Stimulated activated CD8-positive, alpha-beta memory T cell treated with anti-CD3 and anti-CD28 coated beads, Interleukin-12 subunit alpha, Interleukin-12 subunit beta, amount 100 ng/mL, for 1 hour (primary cell): Measurements from ENCODE around the gene PTPMT1.
"Not testable (repeated sequence)": the region's sequence is repeated elsewhere in the genome, so short reads cannot be mapped to it uniquely, and the experiment has no call there.

Experiments used
- DNase-seq: peaks from one replicate; pipeline ENCODE4 v3.0.0-alpha.2; 2020; ENCODE audit warnings: low read depth

Gene PTPMT1

DNA sequence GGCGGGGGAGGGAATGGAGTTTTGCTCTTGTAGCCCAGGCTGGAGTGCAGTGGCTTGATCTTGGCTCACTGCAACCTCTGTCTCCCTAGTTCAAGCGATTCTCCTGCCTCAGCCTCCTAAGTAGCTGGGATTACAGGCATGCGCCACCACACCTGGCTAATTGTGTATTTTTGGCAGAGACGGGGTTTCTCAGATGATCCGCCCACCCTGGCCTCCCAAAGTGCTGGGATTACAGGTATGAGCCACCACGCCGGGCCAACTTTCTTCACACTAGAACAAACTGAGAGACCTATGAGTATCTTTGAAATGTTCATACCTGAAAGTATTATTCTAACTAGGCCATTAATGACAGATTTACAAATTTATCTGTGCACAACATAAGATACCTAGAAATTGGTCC, 19.1 kb upstream of the PTPMT1 start:
- DNase-seq = not testable (repeated sequence)

DNA sequence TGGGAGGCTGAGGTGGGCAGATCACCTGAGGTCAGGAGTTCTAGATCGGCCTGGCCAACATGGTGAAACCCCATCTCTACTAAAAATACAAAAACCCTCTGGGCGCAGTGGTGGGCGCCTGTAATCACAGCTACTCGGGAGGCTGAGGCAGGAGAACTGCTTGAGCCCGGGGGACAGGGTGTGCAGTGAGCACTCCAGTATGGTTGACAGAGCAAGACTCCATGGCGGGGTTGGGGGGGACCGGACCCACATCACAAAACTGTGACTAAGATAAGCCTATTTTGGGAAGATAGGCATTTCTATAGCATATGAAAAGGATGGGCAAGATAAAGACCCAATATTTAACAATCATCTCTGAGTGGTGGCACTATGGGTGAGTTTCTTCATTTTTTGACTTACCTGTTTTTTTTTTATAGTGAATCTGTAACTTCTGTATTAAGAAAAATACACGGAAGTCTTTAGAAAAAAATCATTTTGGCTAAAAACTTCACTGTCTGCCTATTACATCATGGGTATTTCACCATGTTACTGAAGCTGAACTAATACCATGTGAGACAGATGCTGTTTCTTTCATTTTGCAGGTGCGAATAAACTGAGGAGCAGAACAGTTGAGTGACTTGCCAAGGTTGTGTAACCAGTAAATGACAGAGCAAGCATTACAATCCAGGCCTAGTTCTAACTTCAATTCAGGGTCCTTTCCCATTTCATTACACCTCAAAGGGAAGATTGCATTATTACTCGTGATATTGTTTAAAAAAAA, 14.9 kb upstream of the PTPMT1 start:
- DNase-seq = no peak

DNA sequence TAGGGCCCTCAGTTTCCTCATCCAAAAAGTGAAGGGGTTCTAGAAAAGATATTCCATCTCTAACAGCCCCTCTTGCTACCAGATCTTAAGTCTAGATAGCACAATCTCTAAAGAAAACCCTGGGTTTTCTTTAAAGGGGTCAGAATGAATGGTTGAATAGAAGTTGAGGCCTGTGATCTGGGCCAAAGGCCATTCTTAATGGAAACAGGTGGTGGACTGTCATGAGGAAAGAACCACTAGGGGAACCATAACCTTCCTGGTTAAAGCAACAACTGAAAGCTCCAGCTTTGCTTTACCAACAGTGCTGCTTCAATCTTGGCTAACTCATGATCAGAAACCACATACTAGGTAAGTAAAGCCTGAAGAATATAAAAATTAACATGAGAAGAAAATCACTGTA, 14.3 kb upstream of the PTPMT1 start:
- DNase-seq = no peak

DNA sequence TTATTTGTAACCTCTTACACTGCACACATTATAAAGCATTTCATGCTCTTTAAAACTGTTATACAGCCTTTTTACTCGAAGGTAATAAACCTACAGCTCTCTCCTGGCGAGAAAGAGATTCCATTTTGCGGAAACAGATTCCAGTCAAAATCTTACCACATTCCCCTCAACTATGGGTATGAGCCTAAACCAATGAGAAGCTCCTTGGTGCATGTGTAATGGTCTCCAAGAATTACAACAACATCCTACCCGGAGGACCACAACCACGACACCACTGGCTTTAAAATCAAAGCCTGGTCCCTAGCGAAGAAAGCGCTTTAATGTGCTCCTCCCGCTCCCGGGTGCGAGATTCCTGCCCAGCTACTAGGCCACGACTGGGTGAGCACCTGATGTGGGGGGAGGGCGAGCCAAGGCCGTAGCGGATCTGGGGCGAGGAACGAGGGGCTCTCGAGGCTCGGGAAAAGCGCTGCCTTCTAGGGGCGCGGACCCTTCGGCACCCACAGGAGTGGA, 13.3 kb upstream of the PTPMT1 start:
- no peak for DNase-seq

DNA sequence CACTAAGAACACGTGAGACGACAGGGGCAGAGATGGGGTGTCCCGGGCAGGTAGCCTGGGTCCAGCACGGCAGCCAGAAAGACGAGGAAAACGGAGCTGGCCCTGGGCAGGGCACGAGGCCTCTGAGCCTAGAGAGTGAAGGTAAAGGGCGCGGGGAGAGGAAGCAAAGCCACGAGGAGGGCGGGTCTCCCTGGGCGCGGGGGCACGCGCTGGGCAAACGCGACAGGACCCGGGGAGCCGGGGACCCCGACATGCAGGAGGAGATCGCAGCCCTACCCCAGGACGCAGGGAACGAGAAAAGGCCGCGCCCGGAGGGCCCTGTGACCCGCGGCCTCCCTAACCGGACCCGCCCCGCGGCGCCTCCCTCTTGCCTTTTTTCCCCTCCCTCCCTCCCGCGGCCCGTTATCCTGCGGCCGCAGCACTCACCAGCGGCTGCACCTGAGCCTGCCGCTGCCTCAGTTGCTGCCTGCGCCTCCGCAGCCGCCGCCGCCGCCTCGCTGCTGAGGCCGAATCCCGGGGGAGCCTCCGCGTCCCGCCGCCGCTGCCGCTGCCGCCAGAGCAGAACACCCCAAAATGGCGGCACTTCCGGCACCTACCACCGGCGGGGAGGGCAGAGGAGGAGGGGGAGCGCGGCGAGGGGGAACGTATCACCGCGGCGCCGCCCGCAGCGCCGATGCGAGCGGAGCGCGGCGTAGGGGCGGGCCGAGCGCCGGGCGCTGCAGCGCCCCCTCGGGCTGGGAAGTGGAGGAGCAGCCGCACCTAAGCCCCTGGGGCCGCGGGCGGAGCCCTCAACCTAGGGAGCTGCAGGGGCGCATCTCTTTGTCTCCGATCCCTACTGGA, 12.6 kb upstream of the PTPMT1 start, which contains the start of gene CELF1:
Gene CELF1 (minus strand): TSS at position 567 of the 840 bp plus-strand sequence. CDS start 53,609 bp downstream, outside the sequence.
- peak; percentile 86 for DNase-seq

DNA sequence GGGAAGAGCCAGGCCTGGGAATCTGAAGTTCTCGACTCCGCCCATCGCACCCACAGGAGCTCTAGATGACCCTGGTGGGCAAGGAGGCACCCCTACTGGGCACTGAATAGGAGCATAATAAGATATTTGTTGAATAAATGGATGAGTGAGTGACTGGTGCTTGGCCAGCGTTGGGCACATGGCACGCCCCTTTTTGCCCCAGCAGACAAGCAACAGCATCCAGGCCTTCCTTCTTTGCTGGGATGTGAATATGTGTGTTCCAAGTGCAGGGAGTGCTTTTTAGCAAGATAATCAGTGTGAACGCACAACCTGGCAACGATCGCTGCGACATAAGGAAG, 12.0 kb upstream of the PTPMT1 start:
- no peak for DNase-seq

DNA sequence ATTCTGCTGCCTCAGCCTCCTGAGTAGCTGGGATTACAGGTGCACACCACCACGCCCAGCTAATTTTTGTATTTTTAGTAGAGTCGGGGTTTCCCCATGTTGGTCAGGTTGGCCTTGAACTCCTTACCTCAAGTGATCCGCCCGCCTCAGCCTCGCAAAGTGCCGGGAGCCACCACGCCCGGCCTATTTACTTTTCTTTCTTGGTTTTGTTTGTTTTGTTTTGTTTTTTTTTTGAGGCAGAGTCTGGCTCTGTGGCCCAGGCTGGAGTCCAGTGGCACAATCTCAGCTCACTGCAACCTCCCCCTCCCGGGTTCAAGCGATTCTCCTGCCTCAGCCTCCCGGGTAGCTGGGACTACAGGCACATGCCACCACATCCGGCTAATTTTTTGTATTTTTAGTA, 8.4 kb upstream of the PTPMT1 start:
- DNase-seq = not testable (repeated sequence)

DNA sequence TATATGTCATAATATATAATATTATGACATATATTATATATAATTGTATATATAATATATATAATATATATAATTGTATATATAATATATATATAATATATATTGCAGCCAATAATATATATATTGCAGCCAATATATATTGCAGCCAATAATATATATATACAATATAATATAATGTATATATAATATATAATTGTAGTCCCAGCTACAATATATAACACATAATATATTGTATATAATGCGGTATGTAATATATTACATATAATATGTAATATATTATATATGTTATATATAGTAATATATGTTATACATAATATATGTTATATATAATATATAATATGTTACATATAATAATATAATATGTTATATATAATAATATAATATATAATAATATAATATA, 6.7 kb upstream of the PTPMT1 start:
- no peak for DNase-seq

DNA sequence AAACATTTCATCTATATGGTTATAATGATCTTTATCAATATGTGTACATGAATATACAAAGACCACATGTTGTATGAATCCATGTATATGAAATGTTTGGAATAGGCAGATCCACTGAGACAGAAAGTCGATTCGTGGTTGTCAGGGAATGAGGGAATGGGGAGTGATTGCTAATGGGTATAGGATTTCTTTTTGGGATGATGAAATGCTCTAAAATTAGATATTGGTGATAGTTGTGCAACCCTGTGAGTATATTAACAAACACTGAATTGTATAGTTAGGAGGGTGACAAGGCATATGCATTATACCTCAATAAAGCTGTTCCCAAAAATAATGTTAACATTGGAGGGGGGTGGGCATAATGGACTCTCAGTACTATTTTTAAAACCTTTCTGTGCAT, 5.0 kb upstream of the PTPMT1 start:
- no peak for DNase-seq

DNA sequence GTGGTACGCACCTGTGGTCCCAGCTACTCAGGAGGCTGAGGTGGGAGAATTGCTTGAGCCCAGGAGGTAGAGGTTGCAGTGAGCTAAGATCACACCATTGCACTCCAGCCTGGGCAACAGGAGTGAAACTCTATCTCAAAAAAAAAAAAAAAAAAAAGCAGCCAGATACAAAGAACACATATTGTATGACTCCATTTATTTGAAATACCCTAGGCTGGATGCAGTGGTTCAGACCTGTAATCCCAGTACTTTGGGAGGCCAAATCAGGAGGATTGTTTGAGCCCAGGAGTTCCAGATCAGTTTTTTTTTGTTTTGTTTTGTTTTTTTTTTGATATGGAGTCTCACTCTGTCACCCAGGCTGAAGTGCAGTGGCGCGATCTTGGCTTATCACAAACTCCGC, 3.0 kb upstream of the PTPMT1 start:
- DNase-seq = not testable (repeated sequence)

DNA sequence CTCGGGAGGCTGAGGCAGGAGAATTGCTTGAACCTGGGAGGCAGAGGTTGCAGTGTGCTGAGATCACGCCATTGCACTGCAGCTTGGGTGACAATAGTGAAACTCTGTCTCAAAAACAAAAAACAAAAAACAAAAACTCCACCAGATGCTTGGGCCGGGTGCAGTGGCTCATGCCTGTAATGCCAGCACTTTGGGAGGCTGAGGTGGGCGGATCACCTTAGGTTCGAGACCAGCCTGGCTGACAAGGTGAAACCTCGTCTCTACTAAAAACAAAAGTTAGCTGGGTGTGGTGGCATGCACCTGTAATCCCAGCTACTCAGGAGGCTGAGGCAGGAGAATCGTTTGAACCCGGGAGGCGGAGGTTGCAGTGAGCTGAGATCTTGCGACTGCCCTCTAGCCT, 1.0 kb upstream of the PTPMT1 start:
- DNase-seq = not testable (repeated sequence)

DNA sequence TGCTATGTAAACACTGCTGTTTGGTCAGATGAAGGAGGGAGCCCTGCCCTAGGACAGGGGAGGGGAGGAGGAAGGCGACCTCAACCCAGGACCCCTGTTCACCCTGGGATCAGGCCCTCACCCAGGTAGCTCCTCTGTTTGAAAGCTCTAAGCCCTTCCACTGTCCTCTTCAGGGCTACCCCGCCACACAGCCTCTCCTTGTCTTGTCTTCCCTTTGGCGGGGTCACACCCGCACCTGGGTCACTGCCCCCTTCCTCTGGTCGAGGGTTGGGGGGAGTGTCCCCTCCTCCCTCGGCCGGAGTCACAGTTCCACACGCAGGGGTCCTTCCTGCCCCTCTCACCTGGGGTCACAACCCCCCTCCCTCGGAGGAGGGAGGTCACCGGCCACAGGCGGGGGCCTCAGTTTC, 463 bp upstream of the PTPMT1 start:
- DNase-seq = no peak

DNA sequence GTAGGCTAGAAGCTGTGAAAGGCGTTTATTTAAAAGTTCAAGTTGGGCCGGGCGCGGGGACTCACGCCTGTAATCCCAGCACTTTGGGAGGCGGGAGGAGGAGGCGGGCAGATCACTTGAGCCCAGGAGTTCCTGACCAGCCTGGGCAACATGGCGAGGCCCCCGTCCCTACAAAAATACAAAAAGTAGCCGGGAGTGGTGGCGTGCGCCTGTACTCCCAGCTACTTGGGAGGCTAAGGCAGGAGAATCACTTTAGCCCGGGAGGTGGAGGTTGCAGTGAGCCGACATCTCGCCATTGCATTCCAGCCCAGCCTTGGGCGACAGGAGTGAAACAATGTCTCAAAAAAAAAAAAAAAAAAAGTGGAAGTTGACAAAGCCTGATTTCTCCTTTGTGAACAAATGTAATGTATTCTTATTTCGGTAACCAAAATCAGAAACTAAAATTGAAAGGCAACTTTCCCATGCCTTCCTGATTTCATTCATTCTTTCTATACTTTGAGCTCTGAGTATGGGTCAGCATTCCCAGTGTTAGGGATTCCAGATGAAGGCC, 825 bp downstream of the PTPMT1 start:
- DNase-seq = no peak

DNA sequence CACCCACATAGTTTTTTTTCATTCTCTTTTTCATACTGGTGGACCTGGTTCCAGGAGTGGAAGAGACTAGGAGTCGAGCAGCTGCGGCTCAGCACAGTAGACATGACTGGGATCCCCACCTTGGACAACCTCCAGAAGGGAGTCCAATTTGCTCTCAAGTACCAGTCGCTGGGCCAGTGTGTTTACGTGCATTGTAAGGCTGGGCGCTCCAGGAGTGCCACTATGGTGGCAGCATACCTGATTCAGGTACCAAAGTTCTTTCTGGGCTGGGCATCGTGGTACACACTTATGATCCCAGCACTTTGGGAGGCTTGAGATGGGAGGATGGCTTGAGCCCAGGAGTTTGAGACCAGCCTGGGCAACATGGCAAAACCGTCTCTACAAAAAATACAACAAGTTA, 4.2 kb downstream of the PTPMT1 start:
- no peak for DNase-seq

DNA sequence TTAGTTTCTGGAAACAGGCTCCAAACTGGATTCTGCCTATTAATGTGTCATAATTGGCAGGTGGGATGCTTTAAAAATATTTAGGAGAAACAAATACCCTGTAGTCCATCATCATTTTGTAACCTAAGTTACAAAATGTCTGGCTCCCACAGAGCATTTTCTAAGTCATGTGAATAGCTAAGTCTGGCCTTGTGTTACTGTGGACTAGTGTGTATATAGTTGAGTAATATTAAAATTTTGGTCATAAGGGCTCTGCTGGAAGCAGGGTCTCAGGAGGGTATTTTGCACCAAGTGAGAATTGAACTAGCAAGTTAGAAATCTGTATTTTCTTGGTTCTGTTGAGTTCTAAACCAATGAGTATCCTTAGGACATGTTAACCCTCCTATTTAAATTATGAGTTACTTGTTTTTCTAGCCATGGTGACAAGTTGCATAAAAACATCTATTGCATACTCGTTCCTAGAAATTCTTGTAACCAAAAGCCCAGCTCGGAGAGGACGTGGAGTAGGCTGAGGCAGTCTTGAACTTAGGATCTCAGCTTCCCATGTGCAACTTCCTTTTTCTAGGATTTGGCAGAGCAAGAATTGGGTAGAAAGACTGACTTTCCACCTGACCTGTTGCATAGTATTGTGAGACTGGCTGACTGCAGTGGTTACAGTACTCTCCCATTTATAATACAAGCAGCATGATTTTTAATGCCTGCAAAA, 5.4 kb downstream of the PTPMT1 start:
- DNase-seq = no peak

DNA sequence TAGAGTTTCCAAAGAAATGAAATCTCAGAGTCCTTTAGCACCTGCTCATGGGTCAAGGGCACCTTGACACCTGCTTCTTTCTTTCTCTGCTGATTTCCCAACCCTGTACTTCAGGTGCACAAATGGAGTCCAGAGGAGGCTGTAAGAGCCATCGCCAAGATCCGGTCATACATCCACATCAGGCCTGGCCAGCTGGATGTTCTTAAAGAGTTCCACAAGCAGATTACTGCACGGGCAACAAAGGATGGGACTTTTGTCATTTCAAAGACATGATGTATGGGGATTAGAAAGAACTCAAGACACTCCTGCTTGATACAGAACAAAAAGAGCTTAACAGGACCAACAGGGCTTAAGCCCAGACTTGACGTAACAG, 5.9 kb downstream of the PTPMT1 start:
- DNase-seq = no peak

DNA sequence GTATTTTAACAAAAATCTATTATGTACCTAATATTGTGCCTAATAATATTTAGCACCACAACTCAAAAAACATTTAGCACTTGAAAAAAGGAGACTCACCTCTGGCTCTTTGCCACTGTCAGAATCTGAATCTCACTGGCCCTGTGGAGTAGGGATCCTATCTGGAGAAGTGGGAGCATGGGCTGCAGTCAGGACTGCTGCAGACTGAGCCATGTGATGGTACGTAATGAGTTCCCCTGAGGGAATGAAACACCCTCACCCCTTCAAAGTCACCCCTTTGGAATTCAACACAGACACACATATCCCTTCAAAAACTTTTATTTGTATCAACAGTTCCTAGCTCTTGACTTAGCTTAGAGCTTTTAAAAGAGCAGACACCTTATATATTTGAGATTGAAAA, 6.5 kb downstream of the PTPMT1 start:
- no peak for DNase-seq

DNA sequence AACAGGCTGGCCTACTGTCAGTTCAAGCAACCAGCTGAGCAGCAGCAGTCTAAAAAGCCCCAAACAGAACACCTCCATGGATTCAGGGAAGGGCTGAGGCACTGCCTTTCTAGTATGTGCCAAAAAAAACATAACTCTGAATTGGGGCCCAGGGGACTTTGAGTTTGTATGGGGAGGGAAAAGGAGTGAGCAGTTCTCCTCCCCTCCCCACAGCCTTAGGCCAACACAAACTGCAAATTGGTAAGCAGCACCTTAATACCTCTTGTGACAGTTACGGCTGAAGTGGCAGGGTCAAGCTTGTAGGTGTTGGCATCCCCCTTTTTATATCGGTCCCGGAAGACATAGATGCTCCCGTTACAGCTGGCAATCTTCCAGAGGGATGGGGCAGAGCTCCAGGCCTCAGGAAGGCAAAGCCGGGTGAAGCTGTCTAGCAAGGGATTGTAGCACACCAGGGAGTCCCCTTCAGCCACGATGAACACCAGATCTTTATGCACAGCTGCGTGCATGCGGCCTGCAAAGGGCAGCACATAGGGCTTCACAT, 7.4 kb downstream of the PTPMT1 start:
- DNase-seq = no peak

DNA sequence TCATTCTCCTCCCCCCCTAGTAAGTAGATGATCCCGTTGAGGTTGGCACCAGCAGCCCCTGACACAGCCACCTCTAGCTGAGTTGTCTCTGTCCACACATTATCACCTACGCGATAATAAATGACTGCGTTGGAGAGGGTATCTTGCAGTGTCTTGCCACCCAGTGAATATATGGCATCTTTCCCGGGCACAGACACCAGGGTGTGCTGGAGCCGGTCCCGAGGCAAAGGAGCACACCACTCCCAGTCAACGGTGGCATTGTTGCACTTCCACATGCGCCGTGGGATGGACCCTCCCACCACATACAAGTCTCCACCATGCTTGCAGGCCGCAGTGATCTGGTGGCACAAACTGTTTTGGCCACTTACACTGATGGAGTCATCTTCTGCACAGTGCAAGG, 7.9 kb downstream of the PTPMT1 start:
- DNase-seq = no peak

DNA sequence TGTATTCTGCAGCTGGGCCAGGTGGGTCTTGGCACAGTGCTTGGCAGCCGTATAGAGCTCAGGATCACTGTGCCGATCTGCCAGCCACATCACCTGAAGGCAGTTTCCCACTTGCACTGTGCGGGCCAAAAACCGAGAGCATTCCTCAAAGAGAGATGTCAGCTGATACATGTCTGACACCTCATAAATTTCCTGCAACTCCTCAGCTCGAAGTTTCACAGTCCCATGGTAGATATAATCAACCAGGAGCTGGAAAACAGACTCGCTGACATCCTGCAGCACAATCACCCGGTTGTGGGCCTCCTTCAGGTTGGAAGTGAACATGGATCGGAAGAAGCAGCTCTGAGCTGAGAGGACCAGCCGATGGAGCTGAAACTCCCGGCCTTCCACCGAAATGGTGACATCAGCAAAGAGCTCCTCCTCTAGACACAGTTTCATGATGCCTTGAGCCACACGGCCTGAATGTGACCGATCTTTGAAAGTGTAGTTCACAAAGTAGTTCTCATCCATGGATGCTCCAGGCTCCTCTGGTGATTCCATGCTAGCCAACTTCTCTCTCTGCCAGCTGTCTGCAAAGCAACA, 12.2 kb downstream of the PTPMT1 start:
- DNase-seq = no peak
